Hepatic stellate cell (primary cell): ENCODE results near the gene HES3.
A peak's percentile ranks its signal among the peaks of the same experiment; 100 is the strongest.

ENCODE experiments used
- DNase-seq: peaks from one replicate; pipeline ENCODE4 v3.0.0; 2011; ENCODE audit warnings: low spot score

The HES3 gene

GRCh38 chr1:6245869-6246496 is 2.0 kb downstream of the HES3 start:
- no peak for DNase-seq

GRCh38 chr1:6246497-6247467 is 2.8 kb downstream of the HES3 start:
- DNase-seq: peak; percentile 94

- DNase-seq: no peak
Observed at GRCh38 chr1:6247651-6248050, 3.7 kb downstream of the HES3 start.

- DNase-seq: no peak
Observed at GRCh38 chr1:6248161-6248776, 4.3 kb downstream of the HES3 start.

- DNase-seq: peak; percentile 47
Observed at GRCh38 chr1:6248932-6249738, 5.2 kb downstream of the HES3 start.

GRCh38 chr1:6249739-6250689 is 6.0 kb downstream of the HES3 start:
- DNase-seq: no peak

- no peak for DNase-seq
Observed at GRCh38 chr1:6251233-6251632, 7.3 kb downstream of the HES3 start.

GRCh38 chr1:6251681-6252373 is 7.8 kb downstream of the HES3 start:
- no peak for DNase-seq

GRCh38 chr1:6252374-6252710 is 8.4 kb downstream of the HES3 start:
- no peak for DNase-seq

GRCh38 chr1:6253380-6253779 is 9.4 kb downstream of the HES3 start:
- no peak for DNase-seq

- no peak for DNase-seq
Observed at GRCh38 chr1:6254691-6255090, 10.7 kb downstream of the HES3 start.

- no peak for DNase-seq
Observed at GRCh38 chr1:6256645-6257044, 12.7 kb downstream of the HES3 start.

- no peak for DNase-seq
Observed at GRCh38 chr1:6257541-6258069, 13.6 kb downstream of the HES3 start.

- no peak for DNase-seq
Observed at GRCh38 chr1:6258675-6259074, 14.7 kb downstream of the HES3 start.

GRCh38 chr1:6259491-6260362 is 15.7 kb downstream of the HES3 start:
- peak; percentile 85 for DNase-seq

- DNase-seq: no peak
Observed at GRCh38 chr1:6260433-6260934, 16.5 kb downstream of the HES3 start.

- peak; percentile 73 for DNase-seq
Observed at GRCh38 chr1:6260961-6261614, 17.1 kb downstream of the HES3 start, which contains the start of gene GPR153. TSS of gene GPR153 (minus strand) at chr1:6261098. CDS start at chr1:6254905, 6,193 bp downstream.

GRCh38 chr1:6261615-6261995 is 17.6 kb downstream of the HES3 start:
- DNase-seq: no peak
